Stimulated activated naive CD8-positive, alpha-beta T cell treated with anti-CD3 and anti-CD28 coated beads, Interleukin-15, Interleukin-2, amounts not matched to agents 100 ng/mL and 50 ng/mL, for 24 hours (primary cell): ENCODE measurements around the gene ARIH2.

Source experiments
- H3K27ac Mint-ChIP-seq: one replicate; pipeline ENCODE4 v1.8.0; 2021; ENCODE audit warnings: mild to moderate bottlenecking, mixed read lengths
- H3K27me3 Mint-ChIP-seq: one replicate; pipeline ENCODE4 v1.8.0; 2021; ENCODE audit warnings: mixed read lengths
- H3K36me3 Mint-ChIP-seq: one replicate; pipeline ENCODE4 v1.8.0; 2021; ENCODE audit warnings: low read depth, mixed read lengths
- H3K4me1 Mint-ChIP-seq: one replicate; pipeline ENCODE4 v1.8.0; 2021; ENCODE audit warnings: low read depth, mixed read lengths
- H3K4me3 Mint-ChIP-seq: one replicate; pipeline ENCODE4 v1.8.0; 2021; ENCODE audit warnings: mild to moderate bottlenecking, mixed read lengths
- H3K9me3 Mint-ChIP-seq: one replicate; pipeline ENCODE4 v1.8.0; 2021; ENCODE audit warnings: mixed read lengths

Gene ARIH2

DNA sequence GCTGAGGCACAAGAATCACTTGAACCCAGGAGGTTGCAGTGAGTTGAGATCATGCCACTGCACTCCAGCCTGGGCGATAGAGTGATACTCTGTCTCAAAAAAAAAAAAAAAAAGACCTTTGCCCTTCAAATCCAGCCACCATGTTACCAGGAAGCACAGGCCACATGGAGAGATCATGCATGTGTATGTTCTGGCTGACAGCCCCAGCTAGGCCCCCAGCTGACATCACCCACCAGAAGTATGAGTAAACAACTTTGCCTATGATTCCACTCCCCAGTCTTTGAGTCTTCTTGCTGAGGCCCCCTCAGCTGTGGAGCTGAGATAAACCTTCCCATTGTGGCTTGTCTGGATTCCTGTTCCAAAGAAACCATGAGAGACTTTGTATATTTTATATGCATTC is 3.3 kb upstream of the ARIH2 start:
- no peak overlapping the region for H3K4me3 Mint-ChIP-seq
- no peaks in the 10 kb centered on the region for H3K9me3 Mint-ChIP-seq
- H3K27ac Mint-ChIP-seq = peak overlapping the region; percentile 59
- peaks cover 24% of the 10 kb centered on the region for H3K4me1 Mint-ChIP-seq
- no peaks in the 10 kb centered on the region for H3K27me3 Mint-ChIP-seq
- peaks cover 11% of the 10 kb centered on the region for H3K36me3 Mint-ChIP-seq

DNA sequence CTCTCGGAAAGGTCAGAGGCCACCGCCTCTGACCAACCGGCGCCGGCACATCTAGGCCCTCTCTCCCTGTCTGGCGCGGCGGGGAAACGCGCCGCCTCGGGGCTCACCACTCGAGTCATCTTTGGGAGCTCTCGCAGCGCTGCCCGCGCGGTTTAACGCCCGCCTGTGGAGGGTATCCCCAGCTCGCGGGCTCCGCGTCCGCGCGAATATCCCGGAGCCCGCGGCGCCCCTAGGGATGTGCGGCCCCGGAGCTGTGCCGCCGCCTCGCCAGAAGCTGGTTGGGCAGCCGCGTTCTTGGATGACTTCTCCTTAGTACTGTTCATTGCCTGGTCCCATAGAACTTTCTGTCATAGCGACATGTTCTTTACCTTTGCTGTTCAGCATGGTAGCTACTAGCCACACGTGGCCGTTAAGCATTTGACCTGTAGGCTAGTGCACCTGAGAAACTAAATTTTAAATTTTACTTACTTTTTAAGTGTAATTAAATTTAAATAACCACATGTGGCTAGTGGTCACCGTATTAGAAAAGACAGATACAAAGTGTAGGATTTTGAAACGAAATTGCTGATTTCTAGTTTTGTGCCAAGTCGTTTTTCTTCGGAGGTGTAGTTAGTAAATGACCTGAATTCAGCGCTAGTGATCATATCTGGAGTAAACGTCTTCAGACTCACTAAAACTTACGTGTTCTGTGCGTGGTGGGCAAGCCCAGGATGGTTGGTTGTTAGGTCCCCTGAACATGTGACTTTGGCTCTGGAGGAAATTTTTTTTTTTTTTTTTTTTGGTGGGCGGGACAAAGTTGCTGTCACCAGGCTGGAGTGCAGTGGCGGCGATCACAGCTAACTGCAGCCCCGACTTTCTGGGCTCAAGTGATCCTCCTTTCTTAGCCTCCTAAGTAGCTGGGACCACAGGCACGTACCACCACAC is 835 bp downstream of the ARIH2 start:
- H3K36me3 Mint-ChIP-seq = peaks cover 24% of the 10 kb centered on the region
- H3K4me3 Mint-ChIP-seq = peak overlapping the region; percentile 93
- H3K27me3 Mint-ChIP-seq = no peaks in the 10 kb centered on the region
- no peaks in the 10 kb centered on the region for H3K9me3 Mint-ChIP-seq
- H3K27ac Mint-ChIP-seq = peak overlapping the region; percentile 96
- peaks cover 39% of the 10 kb centered on the region for H3K4me1 Mint-ChIP-seq

DNA sequence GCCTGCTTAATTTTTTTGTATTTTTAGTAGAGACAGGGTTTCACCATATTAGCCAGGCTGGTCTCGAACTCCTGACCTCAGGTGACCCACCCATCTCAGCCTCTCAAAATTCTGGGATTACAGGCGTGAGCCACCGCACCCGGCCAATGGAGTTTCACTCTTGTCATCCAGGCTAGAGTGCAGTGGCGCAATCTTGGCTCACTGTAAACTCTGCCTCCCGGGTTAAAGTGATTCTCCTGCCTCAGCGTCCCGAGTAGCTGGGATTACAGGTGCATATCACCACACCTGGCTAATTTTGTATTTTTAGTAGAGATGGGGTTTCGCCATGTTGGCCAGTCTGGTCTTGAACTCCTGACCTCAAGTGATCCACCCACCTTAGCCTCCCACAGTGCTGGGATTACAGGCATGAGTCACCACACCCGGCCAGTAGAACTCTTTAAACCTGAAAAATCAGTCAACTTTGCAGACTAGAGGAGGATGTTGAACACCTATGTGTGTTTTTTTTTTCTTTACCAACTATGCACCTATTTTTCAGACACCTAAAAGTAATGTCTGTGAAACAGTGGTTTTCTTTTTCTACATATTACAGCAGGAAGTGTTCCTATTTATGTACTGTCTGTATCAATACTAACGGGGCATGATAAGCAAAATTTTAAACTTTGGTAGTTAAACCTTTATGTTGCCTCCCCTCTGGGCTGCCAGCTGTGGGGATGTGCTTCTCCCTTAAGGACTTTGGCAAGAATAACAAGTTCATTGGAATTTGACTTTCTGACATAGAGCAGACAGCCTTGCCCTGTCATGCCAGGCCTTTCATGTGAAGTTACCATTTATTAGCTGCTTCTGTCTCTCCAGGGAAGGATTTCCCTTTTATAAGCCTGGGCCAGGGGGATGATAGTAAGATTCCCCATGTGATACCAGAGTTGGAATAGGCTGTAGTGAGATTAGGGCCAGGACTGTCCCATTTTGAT is 8.1 kb downstream of the ARIH2 start:
- Mint-ChIP-seq H3K36me3 (peaks cover 65% of the 10 kb centered on the region), H3K4me1 (peaks cover 67% of the 10 kb centered on the region), H3K4me3 (peak overlapping the region; percentile 44), H3K27me3 (no peaks in the 10 kb centered on the region), H3K9me3 (no peaks in the 10 kb centered on the region), H3K27ac (no peak overlapping the region)

DNA sequence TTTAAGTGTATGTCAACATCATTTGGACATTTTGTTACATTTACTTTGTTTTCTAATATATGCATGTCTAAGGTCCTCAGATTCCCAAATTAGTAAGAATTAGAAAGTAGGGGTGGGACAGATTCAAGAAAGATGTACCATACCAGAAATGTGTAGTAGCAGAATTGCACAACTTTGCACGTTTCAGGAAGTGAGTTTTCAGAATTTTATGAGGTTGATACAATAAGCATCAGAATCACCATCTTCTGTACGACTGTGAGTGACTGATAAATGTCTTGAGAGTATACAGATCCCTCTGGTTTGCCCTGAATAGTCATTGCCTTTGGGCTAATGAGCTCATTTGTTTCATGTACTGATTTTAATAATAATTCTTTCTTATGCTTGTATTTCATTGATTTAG is 9.3 kb downstream of the ARIH2 start:
- Mint-ChIP-seq H3K4me1 (peaks cover 72% of the 10 kb centered on the region), H3K36me3 (peaks cover 70% of the 10 kb centered on the region), H3K27ac (peak overlapping the region; percentile 58), H3K9me3 (no peaks in the 10 kb centered on the region), H3K4me3 (peak overlapping the region; percentile 53), H3K27me3 (no peaks in the 10 kb centered on the region)

DNA sequence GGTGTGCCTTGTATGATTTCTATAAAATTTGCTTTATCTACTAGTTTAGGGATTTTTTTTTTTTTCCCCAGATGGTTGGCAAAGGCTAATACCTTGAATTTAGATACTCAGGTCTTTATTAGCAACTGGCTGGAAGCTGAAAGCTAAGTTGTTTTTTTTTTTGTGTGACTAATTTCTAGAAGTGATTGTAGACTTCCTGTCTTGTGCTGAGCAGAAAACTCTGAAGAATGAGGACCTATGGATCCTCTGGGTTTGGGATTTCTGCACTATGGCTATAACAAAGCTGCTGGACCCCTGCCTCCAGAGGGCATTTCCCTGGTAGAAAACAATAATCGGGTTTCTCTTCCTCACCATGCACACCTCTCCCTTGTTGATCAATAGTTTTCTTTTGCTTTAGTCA is 10.0 kb downstream of the ARIH2 start:
- H3K9me3 Mint-ChIP-seq = no peaks in the 10 kb centered on the region
- H3K27ac Mint-ChIP-seq = peak overlapping the region; percentile 33
- no peaks in the 10 kb centered on the region for H3K27me3 Mint-ChIP-seq
- peaks cover 73% of the 10 kb centered on the region for H3K4me1 Mint-ChIP-seq
- H3K36me3 Mint-ChIP-seq = peaks cover 72% of the 10 kb centered on the region
- H3K4me3 Mint-ChIP-seq = peak overlapping the region; percentile 53

DNA sequence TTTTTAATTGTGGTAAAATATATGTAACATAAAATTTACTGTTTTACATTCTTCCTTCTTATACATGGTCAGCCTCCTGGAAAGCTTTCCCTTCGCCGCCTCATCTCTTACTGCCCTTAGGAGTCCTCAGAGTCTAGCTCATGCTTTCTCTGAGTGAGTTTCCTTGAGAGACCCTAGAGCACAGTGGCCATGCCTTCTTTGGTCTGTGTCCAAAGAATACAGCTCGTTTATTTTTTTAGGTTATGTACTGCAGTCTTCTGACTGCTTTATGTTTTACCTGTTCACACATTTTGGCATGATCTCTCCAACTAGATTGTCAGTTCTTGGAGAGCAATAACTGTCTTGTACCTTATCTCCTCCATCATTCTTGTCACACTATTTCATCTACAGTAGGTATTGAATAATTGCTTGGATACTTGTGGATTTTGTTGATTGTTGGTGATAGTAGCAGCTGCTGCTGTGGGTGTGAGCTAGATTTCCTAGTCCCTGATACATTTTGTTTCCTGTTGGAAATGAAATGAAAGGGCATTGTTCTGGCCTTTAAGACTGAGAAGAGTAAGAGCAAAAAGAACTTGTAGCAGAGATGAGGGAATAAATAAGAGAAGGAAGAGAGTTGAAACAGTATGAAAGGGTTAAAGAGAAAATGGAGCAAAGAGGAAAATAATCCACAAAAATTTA is 10.9 kb downstream of the ARIH2 start:
- no peaks in the 10 kb centered on the region for H3K9me3 Mint-ChIP-seq
- peaks cover 75% of the 10 kb centered on the region for H3K4me1 Mint-ChIP-seq
- H3K4me3 Mint-ChIP-seq = peak overlapping the region; percentile 32
- peak overlapping the region; percentile 64 for H3K27ac Mint-ChIP-seq
- no peaks in the 10 kb centered on the region for H3K27me3 Mint-ChIP-seq
- peaks cover 76% of the 10 kb centered on the region for H3K36me3 Mint-ChIP-seq

DNA sequence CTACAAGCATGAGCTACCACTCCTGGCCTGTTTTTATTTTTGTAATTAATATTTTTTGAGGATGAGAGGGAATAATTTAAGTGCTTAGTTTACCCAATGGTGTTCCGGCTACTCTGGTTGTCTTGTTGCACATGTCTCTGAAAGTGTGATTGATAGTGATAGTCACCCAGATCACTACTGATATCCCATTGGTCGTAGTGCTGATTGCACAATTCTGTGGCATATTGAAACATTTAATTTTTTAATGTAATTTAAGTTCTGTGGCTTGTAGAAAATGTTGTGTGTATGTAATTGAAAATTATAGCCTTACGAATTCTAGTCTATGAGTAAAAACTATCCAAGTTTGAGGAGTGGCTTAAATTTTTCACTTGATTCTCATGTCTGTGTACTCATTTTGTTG is 11.9 kb downstream of the ARIH2 start:
- H3K36me3 Mint-ChIP-seq = peaks cover 83% of the 10 kb centered on the region
- no peaks in the 10 kb centered on the region for H3K9me3 Mint-ChIP-seq
- no peak overlapping the region for H3K4me3 Mint-ChIP-seq
- H3K4me1 Mint-ChIP-seq = peaks cover 86% of the 10 kb centered on the region
- H3K27me3 Mint-ChIP-seq = no peaks in the 10 kb centered on the region
- H3K27ac Mint-ChIP-seq = no peak overlapping the region

DNA sequence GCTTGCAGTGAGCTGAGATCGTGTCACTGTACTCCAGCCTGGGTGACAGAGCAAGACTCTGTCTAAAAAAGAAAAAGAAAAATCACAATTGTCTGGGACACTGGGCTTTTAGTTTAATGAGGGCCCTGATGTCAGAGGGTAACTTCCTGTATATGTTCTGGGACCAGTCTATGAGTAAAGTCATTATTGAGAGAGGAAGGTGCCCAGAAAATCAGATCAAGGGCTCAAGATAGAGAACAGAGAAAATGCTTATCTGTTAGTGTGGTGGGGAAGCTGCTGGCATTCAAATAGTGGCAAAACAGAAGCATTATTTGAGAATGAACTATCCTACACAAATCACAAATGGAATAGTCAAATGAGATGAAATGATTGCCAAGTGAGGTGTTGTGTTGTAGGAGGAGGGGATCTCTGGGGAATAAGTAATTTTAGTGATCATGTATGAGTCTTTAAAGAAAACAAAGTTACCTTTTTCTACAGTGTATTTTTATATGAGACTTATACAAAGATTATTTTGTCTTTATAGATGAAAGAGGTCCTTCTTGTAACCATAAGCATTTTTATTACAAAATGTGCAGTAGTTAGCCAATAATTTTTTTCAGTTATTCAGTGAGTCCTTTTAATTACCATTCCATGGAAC is 13.4 kb downstream of the ARIH2 start:
- Mint-ChIP-seq H3K4me3 (no peak overlapping the region), H3K27ac (peak overlapping the region; percentile 30), H3K9me3 (no peaks in the 10 kb centered on the region), H3K36me3 (peaks cover 81% of the 10 kb centered on the region), H3K27me3 (no peaks in the 10 kb centered on the region), H3K4me1 (peaks cover 77% of the 10 kb centered on the region)

DNA sequence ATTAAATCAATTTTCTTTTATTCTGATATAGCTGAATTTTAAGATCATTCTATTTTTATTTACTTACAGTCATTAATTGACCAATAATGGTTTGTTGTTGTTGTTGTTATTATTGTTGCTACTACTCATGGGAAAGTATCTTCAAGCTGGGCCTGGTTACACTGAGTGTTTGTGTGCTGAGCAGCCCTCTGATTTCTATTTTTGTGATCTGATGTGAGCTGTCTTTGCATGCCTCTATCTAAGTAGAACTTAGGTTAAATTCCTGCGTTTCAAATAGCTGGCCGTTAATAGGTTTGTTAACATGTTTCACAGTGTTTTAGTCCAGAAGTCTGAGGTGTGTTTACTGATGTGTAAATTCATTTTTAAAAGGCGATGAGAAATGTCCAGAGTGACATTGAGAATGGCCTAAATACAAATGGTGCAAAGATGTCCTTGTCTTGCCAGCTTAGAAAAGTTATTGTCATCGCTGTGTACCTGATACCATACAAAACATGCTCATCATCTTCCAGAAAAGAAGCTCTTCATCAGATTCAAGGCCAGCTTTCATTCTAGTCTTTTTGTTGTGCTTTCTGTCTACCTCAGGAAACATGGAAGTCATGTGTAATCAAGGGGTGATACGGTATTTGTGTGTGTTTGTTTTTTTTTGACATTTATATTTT is 15.8 kb downstream of the ARIH2 start:
- H3K9me3 Mint-ChIP-seq = no peaks in the 10 kb centered on the region
- peaks cover 73% of the 10 kb centered on the region for H3K36me3 Mint-ChIP-seq
- no peak overlapping the region for H3K4me3 Mint-ChIP-seq
- H3K27ac Mint-ChIP-seq = no peak overlapping the region
- no peaks in the 10 kb centered on the region for H3K27me3 Mint-ChIP-seq
- H3K4me1 Mint-ChIP-seq = peaks cover 68% of the 10 kb centered on the region

DNA sequence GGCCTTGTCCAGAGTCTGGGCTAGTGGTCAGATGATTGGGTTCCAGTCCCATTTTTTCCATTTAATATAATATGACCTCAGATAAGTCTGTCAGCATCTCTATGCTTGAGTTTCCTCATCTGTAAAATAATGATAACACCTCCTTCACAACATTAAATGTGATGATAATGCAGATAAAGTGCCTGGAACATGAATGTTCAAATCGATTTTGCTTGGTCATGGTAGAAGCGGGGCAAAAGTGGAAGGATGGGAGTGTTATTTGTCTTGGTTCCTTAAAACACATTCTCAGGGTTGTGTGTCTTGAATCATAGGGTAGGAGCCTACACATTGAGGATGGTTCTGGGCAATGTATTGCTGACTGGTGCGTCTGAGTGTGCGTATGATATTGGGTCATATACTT is 16.9 kb downstream of the ARIH2 start:
- Mint-ChIP-seq H3K9me3 (no peaks in the 10 kb centered on the region), H3K4me1 (peaks cover 59% of the 10 kb centered on the region), H3K27me3 (no peaks in the 10 kb centered on the region), H3K27ac (peak overlapping the region; percentile 36), H3K36me3 (peaks cover 63% of the 10 kb centered on the region), H3K4me3 (no peak overlapping the region)

DNA sequence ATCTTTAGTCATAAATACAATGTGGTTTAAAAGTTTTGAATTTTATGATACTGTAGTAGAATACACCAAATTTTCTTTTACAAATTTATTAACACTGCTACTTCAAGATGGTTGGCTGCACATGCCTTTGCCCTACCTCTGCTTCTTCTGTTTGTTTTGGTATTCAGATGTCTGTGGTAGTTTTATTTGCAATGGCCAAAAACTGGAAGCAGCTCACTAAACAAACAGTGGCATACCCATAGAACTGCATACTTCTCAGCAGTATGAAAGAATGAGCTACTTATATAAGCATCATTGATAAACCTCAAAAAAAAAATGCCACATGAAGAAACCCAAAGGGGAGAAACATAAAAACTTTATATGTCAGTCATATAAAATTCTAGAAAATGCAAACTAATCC is 19.5 kb downstream of the ARIH2 start:
- Mint-ChIP-seq H3K27ac (peak overlapping the region; percentile 13), H3K27me3 (no peaks in the 10 kb centered on the region), H3K9me3 (no peaks in the 10 kb centered on the region), H3K4me1 (peaks cover 46% of the 10 kb centered on the region), H3K4me3 (no peak overlapping the region), H3K36me3 (peaks cover 61% of the 10 kb centered on the region)

DNA sequence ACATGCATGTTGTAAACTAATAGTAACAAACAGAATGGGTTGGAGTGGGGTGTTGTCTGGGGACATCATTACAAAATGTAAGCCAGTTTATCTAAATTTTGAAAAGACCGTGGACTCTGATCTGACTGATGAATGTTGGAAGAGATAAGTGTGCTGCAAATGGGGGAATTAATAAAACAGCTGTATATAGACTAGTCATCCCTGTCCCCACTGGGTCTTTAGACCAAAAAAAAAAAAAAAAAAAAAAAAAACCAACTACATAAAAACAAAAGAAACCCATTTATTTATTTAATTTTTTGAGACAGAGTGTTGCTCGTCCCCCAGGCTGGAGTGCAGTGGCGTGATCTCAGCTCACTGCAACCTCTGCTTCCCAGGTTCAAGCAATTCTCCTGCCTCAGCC is 20.0 kb downstream of the ARIH2 start:
- Mint-ChIP-seq H3K27me3 (no peaks in the 10 kb centered on the region), H3K36me3 (peaks cover 61% of the 10 kb centered on the region), H3K9me3 (no peaks in the 10 kb centered on the region), H3K4me3 (no peak overlapping the region), H3K4me1 (peaks cover 48% of the 10 kb centered on the region), H3K27ac (peak overlapping the region; percentile 13)

DNA sequence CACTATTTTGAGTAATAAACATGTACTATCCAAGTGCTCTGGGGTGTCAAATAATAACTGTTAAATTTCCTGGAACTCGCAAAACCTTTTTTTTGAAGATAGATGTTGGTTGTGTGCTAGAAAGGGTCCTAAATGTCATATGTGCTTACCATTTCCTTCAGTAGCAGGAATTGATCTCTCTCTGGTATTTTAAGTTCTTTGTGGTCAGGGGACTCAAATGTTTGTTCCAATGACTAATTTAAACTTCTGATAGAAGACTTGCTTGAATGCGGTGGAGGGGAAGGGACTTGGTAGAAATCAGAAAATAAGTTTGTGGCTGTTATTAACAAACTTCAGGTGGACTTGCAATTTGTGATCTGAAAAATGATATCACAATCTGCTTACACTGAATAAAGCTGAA is 26.8 kb downstream of the ARIH2 start:
- H3K4me3 Mint-ChIP-seq = peak overlapping the region; percentile 62
- H3K27me3 Mint-ChIP-seq = no peaks in the 10 kb centered on the region
- H3K9me3 Mint-ChIP-seq = no peaks in the 10 kb centered on the region
- H3K27ac Mint-ChIP-seq = peak overlapping the region; percentile 94
- H3K4me1 Mint-ChIP-seq = peaks cover 47% of the 10 kb centered on the region
- H3K36me3 Mint-ChIP-seq = peaks cover 44% of the 10 kb centered on the region
